Measurements from ENCODE around the gene CFAP119.

The CFAP119 gene

DNA sequence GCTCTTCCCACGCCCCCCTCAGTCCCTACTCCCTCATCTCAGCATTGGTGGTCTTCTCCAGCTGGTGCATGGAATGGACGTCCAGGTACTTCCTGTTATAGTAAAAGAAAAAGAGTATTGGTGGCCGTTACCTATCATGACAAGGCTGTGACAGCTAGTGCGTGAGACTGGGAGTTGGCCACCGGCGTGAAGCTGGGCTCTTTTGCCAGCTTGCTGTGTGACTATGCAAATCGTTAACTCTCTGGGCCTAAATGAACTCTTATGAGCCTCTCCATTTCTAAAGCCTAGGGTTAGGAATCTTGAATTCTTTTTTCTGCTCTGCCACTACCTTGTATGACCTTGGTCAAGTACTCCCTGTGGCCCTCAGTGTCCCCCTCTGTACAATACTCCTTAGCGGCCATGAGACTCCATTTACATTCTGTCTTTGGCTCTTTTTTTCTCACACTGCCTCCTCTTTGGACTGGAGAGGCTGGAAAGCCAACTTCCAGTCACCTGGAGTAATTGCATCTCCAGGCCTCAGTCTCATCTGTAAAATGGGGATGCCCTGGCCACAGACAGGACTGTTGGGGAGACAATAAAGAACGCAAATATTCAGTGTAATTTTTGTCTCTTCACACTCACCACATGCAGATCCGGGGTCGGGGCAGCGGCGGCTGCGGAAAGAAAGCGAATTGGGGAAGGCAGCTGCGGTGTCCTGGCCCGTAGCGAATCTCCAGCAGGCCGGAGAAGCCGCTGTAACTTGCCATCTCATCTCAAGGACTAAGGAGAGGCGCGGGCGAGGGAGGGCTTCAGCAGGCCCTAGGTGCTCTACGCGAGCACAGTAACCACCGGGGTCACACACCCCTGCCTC is 1.1 kb downstream of the CFAP119 start:
- DNase-seq, result no peak

DNA sequence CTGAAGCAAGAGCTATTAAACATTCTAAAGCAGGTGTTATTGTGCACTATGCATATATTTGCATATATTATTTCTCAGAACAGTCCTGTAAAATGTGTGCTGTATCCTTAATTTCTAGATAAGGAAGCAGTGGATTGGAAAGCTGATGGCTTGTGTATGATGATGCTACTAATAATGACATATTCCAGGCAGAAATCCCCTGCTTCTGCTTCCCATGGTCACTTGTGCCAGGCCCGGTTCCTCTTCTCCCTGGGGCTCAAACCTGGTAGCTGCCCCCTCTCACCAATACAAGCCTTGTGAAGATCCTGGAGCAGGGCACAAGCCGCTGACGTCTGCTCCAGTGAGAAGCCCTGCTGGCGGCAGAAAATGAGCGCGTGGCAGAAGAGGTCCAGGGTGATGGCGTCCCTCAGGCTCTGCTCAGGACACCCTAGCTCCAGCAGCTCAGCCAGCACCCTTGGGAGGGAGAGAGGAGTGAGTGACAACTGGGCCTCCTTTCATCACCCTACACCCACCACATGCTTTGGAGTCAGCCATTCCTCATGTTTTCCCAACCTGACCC is 1.8 kb downstream of the CFAP119 start:
- DNase-seq, result no peak

DNA sequence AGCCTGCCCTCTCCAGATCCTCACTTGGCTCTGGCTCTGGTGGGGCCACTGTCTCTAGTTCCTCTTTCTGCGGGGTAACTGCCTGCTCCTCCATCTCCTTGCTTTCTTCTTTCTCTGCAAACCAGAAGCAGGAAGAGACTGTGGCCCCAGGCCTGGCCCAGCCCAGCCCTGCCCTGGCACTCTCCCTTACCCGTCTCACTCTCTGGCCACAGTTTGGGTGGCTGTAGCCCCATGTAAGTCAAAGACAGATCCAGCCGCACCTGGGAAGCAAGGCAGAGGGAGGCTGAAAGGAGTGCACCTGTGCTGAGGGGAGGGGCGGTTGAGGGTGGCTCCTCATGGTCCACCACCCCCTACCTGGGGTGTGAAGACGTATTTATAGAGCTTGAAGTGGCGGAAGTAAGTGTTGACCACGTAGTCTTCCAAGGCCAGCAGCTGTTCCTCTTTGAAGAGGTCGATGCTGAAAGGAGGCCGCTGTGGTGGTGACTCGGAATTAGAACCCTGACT is 2.8 kb downstream of the CFAP119 start:
- DNase-seq, result no peak

DNA sequence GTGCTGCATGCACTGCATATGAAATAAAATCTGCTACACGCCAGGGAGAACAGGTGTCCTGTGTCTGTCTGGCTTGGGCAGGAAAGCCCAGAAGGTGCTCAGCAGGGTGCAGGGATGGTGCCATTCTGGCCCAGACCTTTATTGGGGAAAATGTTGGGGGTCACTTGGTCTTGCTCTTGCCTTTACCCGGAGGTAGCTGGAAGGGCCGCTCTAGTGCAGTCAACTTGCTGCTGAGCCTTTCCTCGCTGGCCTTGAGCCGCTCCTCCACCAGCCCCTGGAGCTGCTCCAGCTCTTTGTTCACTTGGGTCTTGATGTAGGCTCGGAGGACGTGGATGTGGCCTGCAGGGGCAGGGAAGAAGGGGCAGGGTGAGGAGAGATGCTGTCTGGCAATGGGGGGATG is 4.5 kb downstream of the CFAP119 start:
- DNase-seq, result no peak

DNA sequence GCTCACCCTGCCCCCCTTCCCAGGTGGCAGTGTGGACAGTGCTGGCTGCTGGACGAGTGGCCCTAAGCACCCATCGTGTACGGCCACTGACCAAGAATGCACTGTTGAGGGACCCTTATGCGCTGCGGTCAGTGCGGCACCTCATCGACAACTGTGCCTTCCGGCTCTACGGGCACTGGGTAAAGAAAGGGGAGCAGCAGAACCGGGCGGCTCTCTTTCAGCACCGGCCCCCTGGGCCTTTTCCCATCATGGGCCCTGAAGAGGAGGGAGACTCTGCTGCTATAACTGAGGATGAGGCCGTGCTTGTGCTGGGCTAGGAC is 5.1 kb downstream of the CFAP119 start:
- no peak for DNase-seq

DNA sequence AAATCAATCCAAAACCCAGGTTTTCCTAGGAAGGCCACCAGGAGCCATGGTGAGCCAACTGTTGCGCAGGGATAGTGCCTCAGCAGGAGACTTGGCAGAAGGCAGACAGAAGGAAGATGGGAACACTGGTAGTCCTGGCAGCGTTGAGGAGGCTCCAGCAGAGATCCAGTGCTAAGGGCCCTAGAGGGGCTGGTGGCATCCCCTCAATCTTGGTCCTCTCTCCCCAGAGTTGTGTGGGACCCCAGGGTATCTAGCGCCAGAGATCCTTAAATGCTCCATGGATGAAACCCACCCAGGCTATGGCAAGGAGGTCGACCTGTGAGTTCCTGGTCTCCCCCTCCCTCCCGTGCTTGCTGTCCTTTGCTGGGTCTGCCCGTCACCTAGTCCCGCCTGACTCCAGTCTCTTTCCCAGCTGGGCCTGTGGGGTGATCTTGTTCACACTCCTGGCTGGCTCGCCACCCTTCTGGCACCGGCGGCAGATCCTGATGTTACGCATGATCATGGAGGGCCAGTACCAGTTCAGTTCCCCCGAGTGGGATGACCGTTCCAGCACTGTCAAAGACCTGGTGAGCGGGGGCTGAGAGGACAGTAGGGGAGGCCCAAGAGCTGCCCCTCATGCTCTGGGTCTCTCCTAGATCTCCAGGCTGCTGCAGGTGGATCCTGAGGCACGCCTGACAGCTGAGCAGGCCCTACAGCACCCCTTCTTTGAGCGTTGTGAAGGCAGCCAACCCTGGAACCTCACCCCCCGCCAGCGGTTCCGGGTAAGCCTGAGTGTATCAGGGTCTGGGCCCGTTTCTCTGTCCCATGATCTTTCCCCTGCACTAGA is 5.7 kb downstream of the CFAP119 start:
- no peak for DNase-seq

DNA sequence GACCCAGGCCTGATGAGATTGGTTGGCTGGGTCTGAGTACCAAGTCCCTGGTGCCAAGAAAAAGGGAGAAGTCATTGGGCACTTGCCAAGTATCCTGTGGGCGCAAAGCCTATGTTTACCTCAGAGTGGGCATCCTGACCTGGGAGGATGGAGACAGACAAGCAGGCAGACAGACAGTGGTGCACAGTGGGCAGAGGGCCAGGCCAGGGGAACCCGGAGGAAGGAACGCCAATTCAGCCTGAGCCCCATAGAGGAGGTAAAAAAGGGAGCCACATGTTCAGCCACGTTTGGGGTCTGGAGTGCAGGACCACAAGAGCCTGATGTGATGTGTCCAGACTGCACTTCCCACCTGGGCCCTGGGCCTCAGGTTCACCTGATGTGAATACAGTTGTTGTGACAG is 8.3 kb downstream of the CFAP119 start:
- peak in 1 of 2 experiments; percentile 17 for DNase-seq

DNA sequence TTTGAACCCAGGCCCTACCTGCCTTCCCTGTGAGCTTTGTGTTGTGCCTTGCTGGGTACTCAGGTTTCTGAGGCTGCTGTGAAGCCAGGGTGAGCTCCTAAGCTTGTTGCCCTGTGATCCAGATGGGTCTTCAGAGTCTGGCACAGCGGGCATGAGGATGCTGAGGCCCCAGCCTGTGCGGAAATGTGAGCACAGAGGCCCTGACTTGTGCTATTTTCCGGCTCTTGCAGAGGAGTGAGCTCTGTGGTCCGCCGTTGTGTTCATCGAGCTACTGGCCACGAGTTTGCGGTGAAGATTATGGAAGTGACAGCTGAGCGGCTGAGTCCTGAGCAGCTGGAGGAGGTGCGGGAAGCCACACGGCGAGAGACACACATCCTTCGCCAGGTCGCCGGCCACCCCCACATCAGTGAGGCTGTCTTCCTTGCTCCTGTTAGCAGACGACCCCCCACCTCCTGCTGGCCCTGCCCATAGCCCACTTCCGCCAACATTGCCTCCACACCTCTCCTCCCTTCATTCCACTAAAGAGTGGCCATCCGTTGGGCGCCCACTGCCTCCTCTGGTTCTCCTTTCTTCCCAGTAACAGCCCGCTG is 10.9 kb downstream of the CFAP119 start:
- no peak for DNase-seq

DNA sequence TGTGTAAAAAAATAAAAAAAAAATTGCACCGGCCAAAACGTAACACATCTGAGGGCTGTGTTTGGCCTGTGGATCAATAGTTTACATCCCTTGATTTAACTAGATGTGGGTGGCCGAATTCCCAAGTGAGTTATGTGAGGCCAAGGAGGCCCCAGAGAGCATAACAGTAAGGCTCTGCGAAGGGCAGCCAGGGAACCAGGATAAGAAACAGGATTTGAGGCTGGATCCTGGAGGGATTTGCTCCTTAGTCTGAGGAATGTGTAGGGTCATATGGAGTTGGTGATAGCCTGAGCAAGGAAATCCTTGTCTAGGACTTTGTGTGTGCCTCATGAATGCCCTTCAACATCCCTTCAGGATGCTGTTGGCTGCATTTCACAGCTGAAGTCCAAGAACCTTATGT is 11.7 kb downstream of the CFAP119 start:
- no peak for DNase-seq

DNA sequence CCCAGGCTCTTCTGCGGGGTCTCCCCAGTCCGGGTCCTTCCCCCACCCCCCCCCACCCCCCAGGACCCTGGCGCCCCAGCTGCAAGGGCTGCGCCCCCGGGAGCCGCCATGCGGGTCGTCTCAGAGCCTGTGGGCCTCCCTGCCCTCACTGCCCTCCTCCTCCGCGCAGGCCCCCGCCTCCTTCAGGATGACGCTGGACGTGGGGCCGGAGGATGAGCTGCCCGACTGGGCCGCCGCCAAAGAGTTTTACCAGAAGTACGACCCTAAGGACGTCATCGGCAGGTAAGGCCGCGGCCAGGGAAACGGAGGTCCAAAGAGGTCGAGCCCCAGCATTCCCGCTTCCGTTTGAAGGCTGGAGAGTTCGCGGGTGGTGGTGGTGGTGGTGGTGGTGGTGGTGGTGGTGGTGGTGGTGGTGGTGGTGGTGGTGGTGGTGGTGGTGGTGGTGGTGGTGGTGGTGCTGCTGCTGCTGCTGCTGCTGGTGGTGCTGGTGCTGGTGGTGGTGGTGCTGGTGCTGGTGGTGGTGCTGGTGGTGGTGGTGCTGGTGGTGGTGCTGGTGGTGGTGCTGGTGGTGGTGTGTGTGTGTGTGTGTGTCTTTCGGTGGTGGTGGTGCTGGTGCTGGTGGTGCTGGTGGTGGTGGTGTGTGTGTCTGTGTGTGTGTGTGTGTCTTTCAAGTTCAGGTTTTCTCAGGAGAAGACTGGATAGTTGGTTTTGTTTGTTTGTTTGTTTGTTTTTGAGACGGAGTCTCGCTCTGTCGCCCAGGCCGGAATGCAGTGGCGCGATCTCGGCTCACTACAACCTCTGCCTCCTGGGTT is 13.0 kb downstream of the CFAP119 start:
- no peak for DNase-seq

DNA sequence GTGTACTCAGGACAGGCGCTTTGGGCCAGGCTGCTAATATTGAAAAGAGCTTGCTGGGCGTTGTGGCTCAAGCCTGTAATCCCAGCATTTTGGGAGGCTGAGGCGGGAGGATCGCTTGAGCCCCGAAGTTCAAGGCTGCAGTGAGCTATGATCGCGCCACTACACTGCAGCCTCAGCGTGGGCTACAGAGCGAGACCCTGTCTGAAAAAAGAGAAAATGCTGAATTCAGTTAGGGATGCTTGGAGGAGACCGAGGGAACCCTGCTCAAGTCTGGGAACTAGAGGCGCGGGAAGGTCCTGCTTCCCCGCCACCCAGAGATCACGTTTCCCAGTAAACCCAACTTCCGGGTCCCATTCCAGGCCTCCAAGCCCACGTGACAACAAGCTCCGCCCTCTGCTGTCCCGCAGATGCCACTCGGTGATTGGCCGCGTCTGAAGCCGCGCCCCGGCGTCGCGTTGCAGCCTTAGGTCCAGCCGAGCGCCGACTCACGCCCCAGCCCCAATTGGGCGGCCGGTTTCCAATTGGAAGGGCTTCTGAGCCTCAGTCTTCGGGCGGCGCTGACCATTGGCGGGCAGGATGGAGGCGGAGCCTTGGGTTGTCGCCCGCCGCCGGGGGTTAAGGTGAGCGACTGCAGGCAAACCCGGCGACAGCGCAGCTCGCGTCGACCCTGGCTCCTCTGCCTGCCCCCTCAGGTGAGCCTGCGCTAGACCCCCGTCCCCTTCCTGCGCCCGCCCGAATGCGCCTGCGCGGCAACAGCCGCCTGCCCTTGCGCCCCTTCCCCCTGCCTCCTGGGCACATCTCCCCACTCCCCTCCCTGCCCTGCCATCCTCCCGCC is 13.8 kb downstream of the CFAP119 start, which contains the start of gene PHKG2:
Gene PHKG2, plus strand, starts transcription at position 627 of the 835 bp plus-strand sequence. CDS start 396 bp downstream, outside the sequence.
- peak; percentile 94 to 97 for DNase-seq

DNA sequence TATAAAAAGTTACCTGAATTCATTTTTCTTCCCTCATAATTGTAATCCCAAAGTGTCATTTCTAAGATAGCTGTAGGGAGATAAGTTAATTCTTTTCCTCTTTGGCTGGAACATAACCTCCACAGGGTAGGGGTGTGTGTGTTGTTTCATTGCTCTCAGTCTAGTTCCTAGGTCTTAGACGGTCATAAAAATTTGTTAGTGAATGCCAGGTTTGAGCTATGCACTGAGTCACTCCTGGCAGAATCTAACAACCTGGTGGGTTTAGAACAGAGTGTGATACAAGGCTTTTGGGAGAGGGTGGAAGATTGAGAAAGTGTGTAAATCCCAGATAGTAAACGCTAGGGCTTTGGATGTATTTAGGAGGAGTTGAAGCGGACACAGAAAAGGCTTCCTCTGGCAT is 14.5 kb downstream of the CFAP119 start:
- no peak for DNase-seq

DNA sequence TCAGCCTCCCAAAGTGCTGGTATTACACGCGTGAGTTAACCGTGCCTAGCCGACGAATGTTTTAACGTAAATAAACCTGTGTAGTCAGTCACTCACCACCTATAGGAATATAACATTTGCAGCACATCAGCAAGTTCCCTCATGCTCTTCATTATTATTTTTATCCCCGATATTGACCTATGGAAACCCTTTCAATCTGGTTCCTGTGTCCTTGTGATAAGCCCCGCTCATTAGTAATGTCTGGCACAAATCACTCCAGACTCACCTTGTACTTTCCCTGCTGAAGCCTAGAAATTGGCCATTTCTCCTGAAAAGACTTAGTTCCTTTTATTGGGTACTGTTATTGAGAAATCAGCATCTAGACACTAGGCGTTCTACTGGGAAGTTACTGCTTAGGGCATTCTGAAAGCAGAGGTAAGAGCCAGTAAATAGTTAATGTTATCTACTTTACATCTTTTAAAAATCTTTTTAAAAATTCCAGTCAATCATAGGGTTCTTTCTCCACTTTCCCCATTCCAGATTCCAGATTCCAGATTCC is 15.2 kb downstream of the CFAP119 start:
- no peak for DNase-seq

DNA sequence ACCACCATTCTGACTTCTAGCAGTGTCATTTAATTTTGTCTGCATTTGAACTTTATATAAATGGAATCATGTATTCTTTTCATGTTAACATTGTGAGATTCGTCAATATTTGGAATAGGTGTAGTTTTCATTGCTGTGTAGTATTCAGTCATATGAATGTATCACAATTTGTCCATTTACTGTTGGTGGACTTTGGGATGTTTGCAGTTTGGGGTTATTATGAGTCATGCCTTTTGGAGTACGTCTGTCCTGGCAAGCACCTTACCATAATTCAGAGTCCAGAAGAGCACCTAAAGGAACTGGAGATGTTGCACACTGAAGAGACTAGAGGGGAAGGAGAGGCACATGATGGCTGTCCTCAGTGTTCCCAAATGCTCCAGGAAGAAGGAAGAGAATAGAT is 16.8 kb downstream of the CFAP119 start:
- DNase-seq, result no peak

DNA sequence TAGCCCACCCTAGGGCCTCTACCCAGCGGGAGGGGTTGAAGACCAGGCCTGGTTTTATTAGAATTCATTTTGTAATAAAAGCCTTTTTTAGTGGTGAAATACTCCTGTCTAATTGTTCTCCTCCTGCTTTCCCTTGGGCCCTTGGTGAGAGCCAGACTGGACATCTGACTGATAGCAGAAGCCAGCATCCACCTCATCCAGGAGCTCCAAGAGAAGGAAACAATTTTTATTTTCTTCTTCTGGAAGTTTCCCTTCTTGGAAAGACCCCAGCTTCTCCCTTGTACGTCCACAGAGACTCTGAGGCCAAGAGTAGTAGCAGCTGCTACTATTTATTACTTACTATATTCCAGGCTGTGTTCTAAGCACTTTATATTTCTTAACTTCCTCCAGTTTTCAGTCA is 17.7 kb downstream of the CFAP119 start:
- no peak for DNase-seq

DNA sequence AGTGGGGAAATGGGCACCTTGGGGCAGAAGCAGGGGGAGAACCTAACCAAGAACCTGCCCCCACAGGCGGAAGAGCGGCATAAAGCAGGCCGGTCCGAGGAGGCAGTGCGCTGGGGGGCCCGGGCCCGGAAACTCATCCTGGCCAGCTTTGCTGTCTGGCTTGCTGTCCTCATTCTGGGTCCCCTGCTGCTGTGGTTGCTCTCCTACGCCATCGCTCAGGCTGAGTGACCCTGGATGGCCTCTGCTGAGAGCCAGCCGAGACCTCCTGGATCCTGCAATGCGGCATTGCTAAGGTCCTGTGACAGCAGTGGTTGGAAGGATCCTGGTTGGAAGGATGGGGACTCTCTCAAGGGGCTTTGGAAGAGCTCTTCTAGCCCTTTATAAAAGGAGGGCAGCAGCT is 18.1 kb downstream of the CFAP119 start:
- no peak for DNase-seq

DNA sequence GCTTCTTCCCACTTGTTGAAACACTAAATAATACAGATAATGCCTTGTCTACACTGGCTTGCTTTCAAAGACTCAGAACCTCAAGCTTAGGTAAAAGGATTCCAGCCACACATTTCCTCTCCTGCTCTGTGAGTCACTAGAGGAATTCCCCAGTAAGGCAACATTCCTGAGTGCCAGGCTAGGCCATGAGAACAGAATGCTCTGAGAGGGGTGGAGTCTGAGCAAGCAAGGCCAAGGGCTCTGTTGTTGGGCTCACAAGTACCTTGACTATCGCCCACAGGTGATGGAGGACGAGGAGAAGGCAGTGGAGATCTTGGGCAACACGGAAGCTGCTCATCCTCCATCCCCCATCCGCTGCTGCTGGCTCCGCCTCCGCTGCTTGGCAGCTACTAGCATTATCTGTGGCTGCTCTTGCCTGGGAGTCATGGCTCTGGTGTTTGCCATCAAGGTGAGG is 20.4 kb downstream of the CFAP119 start:
- DNase-seq, result no peak

DNA sequence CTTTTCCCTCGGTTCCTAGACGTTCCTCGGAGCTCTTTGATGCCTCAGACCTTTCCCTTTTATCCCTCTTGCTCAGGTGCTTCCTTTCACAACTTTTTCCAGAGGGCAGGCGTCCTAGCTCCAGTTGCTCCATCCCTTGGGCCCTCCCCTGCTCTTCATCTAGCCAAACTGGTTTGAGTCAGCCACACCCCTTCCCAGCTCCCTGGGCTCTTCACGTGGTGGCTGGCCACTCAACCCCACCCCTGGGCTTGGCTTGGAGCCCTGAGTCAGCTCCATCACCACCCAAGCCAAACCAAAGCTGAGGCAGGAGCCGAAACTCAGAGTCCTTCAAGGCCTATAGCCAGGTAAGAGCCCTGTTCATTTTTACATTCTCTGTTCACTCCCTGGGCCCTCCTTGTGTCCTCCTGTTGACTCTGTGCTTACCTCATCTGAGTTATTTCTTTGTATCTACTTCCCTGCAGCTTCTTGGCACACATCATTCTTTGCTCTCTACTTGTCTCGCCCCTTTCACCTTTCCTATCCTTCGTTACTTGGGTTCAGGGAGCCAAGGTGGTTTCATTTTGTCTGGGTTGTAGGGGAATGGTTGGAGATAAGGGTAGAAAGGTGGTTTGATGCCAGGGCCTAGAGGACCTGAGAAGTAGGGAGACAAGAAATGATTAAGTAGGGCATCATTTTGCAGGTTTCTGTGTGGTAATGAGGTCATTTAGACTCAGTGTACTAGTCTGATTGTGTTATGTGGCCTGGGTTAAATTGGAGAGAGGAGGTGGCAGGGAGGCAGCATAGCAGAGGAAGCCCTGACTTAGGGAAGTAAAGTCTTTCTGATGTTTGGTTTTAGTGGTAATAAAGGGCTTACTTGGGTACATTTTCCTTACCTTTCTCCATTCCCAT is 21.3 kb downstream of the CFAP119 start:
- DNase-seq, result no peak

DNA sequence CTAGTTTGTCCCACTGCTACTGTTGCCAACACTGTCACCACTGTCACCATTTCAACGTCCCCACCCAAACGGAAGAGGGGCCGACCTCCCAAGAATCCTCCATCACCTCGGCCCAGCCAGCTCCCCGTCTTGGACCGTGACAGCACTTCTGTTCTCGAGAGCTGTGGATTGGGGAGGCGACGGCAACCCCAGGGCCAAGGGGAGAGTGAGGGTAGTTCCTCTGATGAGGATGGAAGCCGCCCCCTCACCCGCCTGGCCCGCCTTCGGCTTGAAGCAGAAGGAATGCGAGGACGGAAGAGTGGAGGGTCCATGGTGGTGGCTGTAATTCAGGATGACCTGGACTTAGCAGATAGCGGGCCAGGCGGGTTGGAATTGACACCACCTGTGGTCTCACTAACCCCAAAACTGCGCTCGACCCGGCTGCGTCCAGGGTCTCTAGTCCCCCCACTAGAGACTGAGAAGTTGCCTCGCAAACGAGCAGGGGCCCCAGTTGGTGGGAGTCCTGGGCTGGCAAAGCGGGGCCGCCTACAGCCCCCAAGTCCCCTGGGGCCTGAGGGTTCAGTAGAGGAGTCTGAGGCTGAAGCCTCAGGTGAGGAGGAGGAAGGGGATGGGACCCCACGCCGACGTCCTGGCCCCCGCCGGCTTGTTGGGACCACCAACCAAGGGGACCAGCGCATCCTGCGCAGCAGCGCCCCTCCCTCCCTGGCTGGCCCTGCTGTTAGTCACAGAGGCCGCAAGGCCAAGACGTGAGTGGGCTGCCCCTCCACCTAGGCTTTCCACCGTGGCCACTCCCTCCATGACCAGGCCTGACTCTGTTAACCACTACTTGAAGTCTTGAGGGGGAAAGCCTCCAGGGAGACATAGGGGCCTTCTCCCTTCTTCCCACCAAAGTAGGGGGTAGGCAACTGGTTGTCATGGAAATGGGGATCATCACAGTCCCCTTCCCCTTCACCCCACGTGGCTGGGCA is 22.6 kb downstream of the CFAP119 start:
- no peak for DNase-seq
